ENCODE measurements around the gene AKR1B1. TPM values are rescaled to one million over a fixed set of nuclear protein-coding genes. Genes with fewer than 3 reads are reported as not detected.

The AKR1B1 gene
- total RNA-seq, 1 donor from 2014 or later: 99.6 TPM

DNA sequence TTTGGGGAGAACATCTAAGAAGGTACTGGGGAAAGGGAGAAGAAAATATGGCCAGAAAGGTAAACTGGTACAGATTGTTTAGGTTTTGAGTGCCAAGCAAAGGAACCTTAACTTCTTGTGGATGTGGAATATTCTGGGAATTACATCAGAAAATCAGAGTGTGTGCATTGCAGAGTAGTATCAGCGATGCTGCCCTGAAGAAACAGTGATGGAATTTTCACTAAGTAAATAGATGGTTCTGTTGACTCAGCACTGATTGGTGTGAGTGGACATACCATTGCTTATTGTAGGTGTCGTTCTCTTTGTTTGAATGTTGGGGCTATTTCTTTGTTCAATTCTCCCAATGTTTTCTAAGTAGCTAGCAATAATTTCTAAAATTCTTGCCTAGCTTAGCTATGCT lies 24.4 kb upstream of the AKR1B1 start:
- Mint-ChIP-seq H3K27ac (ENCODE audit: unreplicated experiment) (no peak overlapping the region), H3K9me3 (ENCODE audit: unreplicated experiment) (peaks cover 3% of the 10 kb centered on the region), H3K36me3 (ENCODE audit: unreplicated experiment) (peaks cover 4% of the 10 kb centered on the region), H3K27me3 (ENCODE audit: unreplicated experiment) (peaks cover 3% of the 10 kb centered on the region), H3K4me3 (ENCODE audit: unreplicated experiment) (no peak overlapping the region), H3K4me1 (ENCODE audit: low read depth, unreplicated experiment) (no peaks in the 10 kb centered on the region)
- no peak for DNase-seq
- no peak for TF ChIP-seq CTCF (IDR thresholded peaks at IDR 0.05; ENCODE audit: partially characterized antibody, unreplicated experiment)

DNA sequence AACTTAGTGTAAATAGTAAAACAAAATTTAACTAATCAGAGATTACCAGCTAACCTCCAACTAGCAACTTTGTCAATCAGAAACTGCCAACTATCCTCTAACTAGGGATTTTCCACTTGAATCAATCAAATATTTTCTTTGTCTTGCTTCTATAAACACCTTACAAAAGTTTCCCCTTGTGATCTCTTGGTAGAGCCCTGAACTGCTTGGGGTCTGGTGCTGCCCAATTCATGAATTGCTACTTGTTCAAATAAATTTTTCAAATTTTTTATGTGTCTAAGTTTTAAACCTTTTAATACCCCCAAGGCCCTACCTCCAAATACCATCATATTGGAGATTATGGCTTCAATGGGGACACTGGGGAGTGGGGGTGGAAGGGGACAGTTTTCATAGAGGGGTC lies 24.0 kb upstream of the AKR1B1 start:
- DNase-seq: no peak
- Mint-ChIP-seq H3K27ac (ENCODE audit: unreplicated experiment) (no peak overlapping the region), H3K4me3 (ENCODE audit: unreplicated experiment) (no peak overlapping the region), H3K9me3 (ENCODE audit: unreplicated experiment) (peaks cover 3% of the 10 kb centered on the region), H3K4me1 (ENCODE audit: low read depth, unreplicated experiment) (no peaks in the 10 kb centered on the region), H3K27me3 (ENCODE audit: unreplicated experiment) (peaks cover 3% of the 10 kb centered on the region), H3K36me3 (ENCODE audit: unreplicated experiment) (peaks cover 4% of the 10 kb centered on the region)
- TF ChIP-seq CTCF (IDR thresholded peaks at IDR 0.05; ENCODE audit: partially characterized antibody, unreplicated experiment): no peak

GRCh38 chr7:134481167-134481566 lies 22.3 kb upstream of the AKR1B1 start:
- H3K4me3 Mint-ChIP-seq (ENCODE audit: unreplicated experiment): no peak overlapping the region
- no peaks in the 10 kb centered on the region for H3K36me3 Mint-ChIP-seq (ENCODE audit: unreplicated experiment)
- no peak for DNase-seq
- H3K4me1 Mint-ChIP-seq (ENCODE audit: low read depth, unreplicated experiment): no peaks in the 10 kb centered on the region
- no peaks in the 10 kb centered on the region for H3K27me3 Mint-ChIP-seq (ENCODE audit: unreplicated experiment)
- H3K9me3 Mint-ChIP-seq (ENCODE audit: unreplicated experiment): peaks cover 3% of the 10 kb centered on the region
- TF ChIP-seq CTCF (IDR thresholded peaks at IDR 0.05; ENCODE audit: partially characterized antibody, unreplicated experiment): no peak
- H3K27ac Mint-ChIP-seq (ENCODE audit: unreplicated experiment): no peak overlapping the region

DNA sequence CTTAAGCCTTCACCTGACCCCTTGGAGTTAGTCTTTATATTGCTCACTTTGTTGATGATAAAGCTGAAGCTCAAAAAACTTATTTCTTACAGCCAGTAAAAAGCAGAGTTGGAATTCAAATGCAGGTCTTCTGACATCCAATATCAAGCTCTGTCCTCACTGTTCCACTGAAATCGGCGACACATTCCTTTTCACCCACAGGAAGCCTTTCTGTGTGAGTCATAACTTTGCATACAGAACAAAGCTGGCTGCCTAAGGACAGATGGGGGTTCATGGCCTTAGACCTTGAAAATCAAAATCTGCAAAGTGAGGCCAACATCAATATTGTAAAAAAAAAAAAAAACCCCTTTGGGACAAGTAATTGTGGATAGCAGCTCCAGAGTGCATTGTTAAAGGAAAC lies 21.8 kb upstream of the AKR1B1 start:
- no peak overlapping the region for H3K27ac Mint-ChIP-seq (ENCODE audit: unreplicated experiment)
- DNase-seq: no peak

GRCh38 chr7:134480202-134480601 lies 21.3 kb upstream of the AKR1B1 start:
- Mint-ChIP-seq H3K4me3 (ENCODE audit: unreplicated experiment) (no peak overlapping the region), H3K27me3 (ENCODE audit: unreplicated experiment) (no peaks in the 10 kb centered on the region), H3K27ac (ENCODE audit: unreplicated experiment) (no peak overlapping the region), H3K4me1 (ENCODE audit: low read depth, unreplicated experiment) (no peaks in the 10 kb centered on the region), H3K36me3 (ENCODE audit: unreplicated experiment) (no peaks in the 10 kb centered on the region), H3K9me3 (ENCODE audit: unreplicated experiment) (peaks cover under 1% of the 10 kb centered on the region)
- no peak for TF ChIP-seq CTCF (IDR thresholded peaks at IDR 0.05; ENCODE audit: partially characterized antibody, unreplicated experiment)
- no peak for DNase-seq

More for the DNA sequence above, 21.8 kb upstream of the AKR1B1 start:
- Mint-ChIP-seq H3K4me1 (ENCODE audit: low read depth, unreplicated experiment) (no peaks in the 10 kb centered on the region), H3K9me3 (ENCODE audit: unreplicated experiment) (peaks cover 3% of the 10 kb centered on the region), H3K27me3 (ENCODE audit: unreplicated experiment) (no peaks in the 10 kb centered on the region), H3K4me3 (ENCODE audit: unreplicated experiment) (no peak overlapping the region), H3K36me3 (ENCODE audit: unreplicated experiment) (no peaks in the 10 kb centered on the region)
- no peak for TF ChIP-seq CTCF (IDR thresholded peaks at IDR 0.05; ENCODE audit: partially characterized antibody, unreplicated experiment)
